HG03571 (cell line): ENCODE data around the gene SERPING1.
"Not testable (repeated sequence)": the region's sequence is repeated elsewhere in the genome, so short reads cannot be mapped to it uniquely, and the experiment has no call there.

Experiments
- ATAC-seq: cut with Tn5 transposase; IDR thresholded peaks from one replicate; pipeline ENCODE4 v1.9.1; 2021; ENCODE audit not compliant: unreplicated experiment

Gene SERPING1

GRCh38 chr11:57652230-57652629 is 54.7 kb downstream of the SERPING1 start:
- not testable (repeated sequence) for ATAC-seq

DNA sequence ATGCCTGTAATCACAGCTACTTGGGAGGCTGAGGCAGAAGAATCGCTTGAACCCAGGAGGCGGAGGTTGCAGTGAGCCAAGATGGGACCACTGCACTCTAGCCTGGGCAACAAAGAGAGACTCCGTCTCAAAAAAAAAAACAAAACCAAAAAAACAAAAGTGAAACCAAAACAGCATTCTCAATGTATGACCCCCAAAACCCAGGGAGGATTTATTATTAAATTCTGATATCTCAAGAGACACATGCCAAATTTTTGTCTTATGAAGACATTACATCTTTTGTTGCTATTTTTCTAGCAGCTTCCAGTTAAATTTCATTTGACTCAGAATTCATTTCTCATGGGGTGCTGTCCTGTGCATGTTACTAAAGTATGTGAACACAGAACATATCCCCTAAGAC is 55.2 kb downstream of the SERPING1 start:
- ATAC-seq, result no peak

DNA sequence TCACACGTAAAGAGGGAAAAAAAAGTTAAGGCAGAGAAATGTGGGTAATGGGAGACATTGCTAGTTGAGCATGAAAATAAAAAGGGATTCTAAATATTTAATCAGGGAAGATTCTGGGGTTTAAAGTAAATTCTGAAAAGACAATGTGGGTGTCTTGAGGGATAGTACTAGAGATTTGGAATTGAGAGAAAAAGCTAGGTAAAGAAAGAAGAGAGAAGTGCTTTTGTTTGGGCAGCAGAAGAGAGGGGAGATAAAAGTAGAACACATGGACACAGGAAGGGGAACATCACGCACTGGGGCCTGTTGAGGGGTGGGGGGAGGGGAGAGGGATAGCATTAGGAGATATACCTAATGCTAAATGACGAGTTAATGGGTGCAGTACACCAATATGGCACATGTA is 55.7 kb downstream of the SERPING1 start:
- ATAC-seq, result no peak

- no peak for ATAC-seq
These were observed 59.4 kb downstream of the SERPING1 start for GRCh38 chr11:57656885-57657193.

GRCh38 chr11:57657194-57658022 is 59.9 kb downstream of the SERPING1 start, which contains the start of gene CLP1:
TSS of gene CLP1 (plus strand) at chr11:57657762. CDS start at chr11:57659477, 1,715 bp downstream.
- peak; percentile 99 for ATAC-seq

DNA sequence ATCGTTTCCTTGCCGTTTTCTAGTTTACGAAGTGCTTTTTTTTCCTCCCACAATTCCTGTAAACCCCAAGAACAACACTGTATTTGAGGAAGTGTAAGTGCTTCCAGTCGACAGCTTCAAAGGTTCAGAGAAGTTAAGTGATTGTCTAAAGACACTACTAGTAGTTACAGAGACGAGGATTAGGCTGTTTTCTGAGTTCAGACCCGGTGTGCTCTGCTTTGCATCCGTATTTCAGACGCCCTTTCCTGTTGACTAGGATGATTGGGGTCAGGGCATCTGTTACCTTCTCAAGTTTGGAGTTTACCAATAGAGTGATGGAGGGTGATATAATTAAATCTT is 60.5 kb downstream of the SERPING1 start:
- no peak for ATAC-seq

GRCh38 chr11:57659669-57660068 is 62.2 kb downstream of the SERPING1 start:
- ATAC-seq, result no peak

- no peak for ATAC-seq
These were observed 65.4 kb downstream of the SERPING1 start for GRCh38 chr11:57662893-57663292.

DNA sequence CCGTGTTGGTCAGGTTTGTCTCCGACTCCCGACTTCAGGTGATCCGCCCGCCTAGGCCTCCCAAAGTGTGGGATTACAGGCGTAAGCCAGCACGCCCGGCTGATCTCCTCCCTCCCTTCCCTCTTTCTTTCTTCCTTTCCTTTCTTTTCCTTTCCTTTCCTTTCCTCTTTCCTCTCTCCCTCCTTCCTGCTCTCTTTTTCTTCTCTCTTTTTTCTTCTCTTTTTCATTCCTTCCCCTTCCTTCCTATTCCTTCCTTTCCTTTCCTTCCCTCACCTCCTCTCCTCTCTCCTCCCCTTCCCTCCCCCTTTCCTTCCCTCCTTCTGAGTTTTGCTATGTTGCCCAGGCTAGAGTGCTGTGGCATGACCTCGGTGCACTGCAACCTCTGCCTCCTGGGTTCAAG is 66.5 kb downstream of the SERPING1 start:
- ATAC-seq, result no peak
